Measurements from ENCODE around the gene TPRN. TPM values are rescaled to one million over a fixed set of nuclear protein-coding genes. Genes with fewer than 3 reads are reported as not detected.

Gene TPRN
- total and polyA plus RNA-seq, 2 donors (not counting 3 experiments of a cell fraction or from before 2014, with no cell fraction given), result 4.3 to 12.4 TPM

DNA sequence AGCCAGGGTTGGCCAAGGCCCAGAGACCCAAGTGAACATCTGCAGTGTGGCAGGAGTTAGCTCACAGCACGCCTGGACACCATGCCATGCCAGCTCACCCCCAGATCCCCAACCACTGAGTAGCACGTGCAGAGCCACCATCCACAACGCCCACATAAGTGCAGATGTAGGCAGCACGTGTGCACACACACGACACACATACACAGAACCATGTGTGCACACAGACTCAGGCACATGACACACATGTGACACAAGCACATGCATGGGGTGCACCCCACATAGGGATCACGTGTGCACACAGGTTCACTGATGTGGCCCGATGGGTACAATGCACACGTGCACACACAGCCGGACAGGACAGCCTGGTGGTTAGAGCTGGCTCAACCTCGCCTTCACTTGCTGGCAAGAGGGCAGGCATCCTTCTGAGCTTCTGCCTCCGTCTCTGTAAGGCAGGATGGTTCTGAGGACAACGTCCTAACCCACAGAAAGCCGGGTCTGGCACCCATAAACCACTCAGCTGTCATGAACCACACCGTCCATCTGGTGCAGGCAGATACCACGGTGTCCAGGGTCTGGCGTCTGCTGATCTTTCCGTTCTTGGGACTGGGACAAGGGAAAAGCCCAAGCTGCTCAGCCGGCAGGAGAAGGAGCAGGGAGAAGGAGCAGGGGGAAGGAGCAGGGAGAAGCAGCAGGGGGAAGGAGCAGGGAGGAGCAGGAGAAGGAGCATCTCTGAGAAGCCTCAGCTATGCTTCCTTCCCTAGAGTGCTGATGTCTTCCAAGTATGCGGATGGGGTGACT lies 42.7 kb downstream of the TPRN start:
- dilution Hi-C loops (cut with MboI; ENCODE audit: extremely low pct_ligation_motif_present, low sequenced_read_pairs), result no loop called here
- intact Hi-C loops (cut with micrococcal nuclease), result no loop called here
- Histone ChIP-seq H3K4me2 (ENCODE audit: insufficient read depth, low read length) (no peak overlapping the region), H3K4me1 (ENCODE audit: control insufficient read depth, extremely low read depth, insufficient read depth, low read length) (no peaks in the 10 kb centered on the region), H3K9ac (replicated peaks; ENCODE audit: extremely low read depth, insufficient read depth, low read length) (no peak overlapping the region), H4K20me1 (replicated peaks; ENCODE audit: control insufficient read depth, extremely low read depth, insufficient read depth, low read length) (no peaks in the 10 kb centered on the region), H3K9me1 (replicated peaks; ENCODE audit: control insufficient read depth, extremely low read depth, insufficient read depth, low read length) (no peaks in the 10 kb centered on the region), H3K79me2 (ENCODE audit: control insufficient read depth, insufficient read depth, low read length) (no peaks in the 10 kb centered on the region), H3K4me3 (replicated peaks in 1 of 3; ENCODE audit: insufficient read depth in 1 of 3, low read depth in 1 of 3, low read length in 3 of 3) (no peak overlapping the region), H3K36me3 (ENCODE audit: control insufficient read depth in 2 of 2, extremely low read depth in 1 of 2, insufficient read depth in 2 of 2, low read length in 2 of 2) (no peaks in the 10 kb centered on the region), H2AFZ (ENCODE audit: low read depth, low read length) (no peak overlapping the region), H3K27me3 (ENCODE audit: control insufficient read depth in 2 of 2, insufficient read depth in 2 of 2, low read length in 2 of 2) (peaks cover 10 to 21% of the 10 kb centered on the region in 2 experiments), H3K9me3 (replicated peaks; ENCODE audit: control insufficient read depth, insufficient read depth, low read length) (no peaks in the 10 kb centered on the region), H3K27ac (ENCODE audit: insufficient read depth, low read depth, low read length) (no peak overlapping the region)
- CTCF ChIA-PET, result interaction anchor here (1.1 to 2.1 kb wide), 4 partner anchors 9 to 77 kb away, joined by 3 to 5 read pairs (median 4); partner anchors contain the start of genes ANAPC2 and SSNA1
- TF ChIP-seq, protein P1, sequence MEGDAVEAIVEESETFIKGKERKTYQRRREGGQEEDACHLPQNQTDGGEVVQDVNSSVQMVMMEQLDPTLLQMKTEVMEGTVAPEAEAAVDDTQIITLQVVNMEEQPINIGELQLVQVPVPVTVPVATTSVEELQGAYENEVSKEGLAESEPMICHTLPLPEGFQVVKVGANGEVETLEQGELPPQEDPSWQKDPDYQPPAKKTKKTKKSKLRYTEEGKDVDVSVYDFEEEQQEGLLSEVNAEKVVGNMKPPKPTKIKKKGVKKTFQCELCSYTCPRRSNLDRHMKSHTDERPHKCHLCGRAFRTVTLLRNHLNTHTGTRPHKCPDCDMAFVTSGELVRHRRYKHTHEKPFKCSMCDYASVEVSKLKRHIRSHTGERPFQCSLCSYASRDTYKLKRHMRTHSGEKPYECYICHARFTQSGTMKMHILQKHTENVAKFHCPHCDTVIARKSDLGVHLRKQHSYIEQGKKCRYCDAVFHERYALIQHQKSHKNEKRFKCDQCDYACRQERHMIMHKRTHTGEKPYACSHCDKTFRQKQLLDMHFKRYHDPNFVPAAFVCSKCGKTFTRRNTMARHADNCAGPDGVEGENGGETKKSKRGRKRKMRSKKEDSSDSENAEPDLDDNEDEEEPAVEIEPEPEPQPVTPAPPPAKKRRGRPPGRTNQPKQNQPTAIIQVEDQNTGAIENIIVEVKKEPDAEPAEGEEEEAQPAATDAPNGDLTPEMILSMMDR (IDR thresholded peaks at IDR 0.05; ENCODE audit: extremely low read depth in 1 of 2, insufficient read depth in 1 of 2, low read depth in 1 of 2, low read length in 2 of 2), result no peak
- TF ChIP-seq POLR2AphosphoS5 (IDR thresholded peaks at IDR 0.05; ENCODE audit: insufficient read depth, low read depth, low read length), result no peak
- no peak for TF ChIP-seq FOS (IDR thresholded peaks at IDR 0.05; ENCODE audit: borderline replicate concordance, insufficient read depth, low read length)
- no peak for TF ChIP-seq MYC (IDR thresholded peaks at IDR 0.05; ENCODE audit: low read depth, low read length)
- TF ChIP-seq, protein P2, sequence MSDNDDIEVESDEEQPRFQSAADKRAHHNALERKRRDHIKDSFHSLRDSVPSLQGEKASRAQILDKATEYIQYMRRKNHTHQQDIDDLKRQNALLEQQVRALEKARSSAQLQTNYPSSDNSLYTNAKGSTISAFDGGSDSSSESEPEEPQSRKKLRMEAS (IDR thresholded peaks at IDR 0.05; ENCODE audit: insufficient read depth, insufficient read length), result peak; percentile 74
- no peak for TF ChIP-seq POLR2A (IDR thresholded peaks at IDR 0.05; ENCODE audit: low read depth, low read length)
- TF ChIP-seq GATA2 (IDR thresholded peaks at IDR 0.05; ENCODE audit: insufficient read depth, insufficient read length, low read depth, low read length), result no peak
- TF ChIP-seq EZH2 (IDR thresholded peaks at IDR 0.05; ENCODE audit: borderline replicate concordance, low read depth, low read length, severe bottlenecking), result no peak
- no peak for TF ChIP-seq JUN (IDR thresholded peaks at IDR 0.05; ENCODE audit: borderline replicate concordance, insufficient read depth, insufficient read length, low read depth)
- no TSS peak for BruUV-seq (replicated peaks)
- DNase-seq (ENCODE audit: low read depth, low spot score) (no peak), FAIRE-seq (no peak)
- POLR2A ChIA-PET, result interaction anchor here (1.3 kb wide), 1 partner anchor 83 kb away, joined by 4 read pairs; the partner anchor contains the start of gene TUBB4B
